ENCODE results near the gene TRIM44.
"Not testable (repeated sequence)": the region's sequence is repeated elsewhere in the genome, so short reads cannot be mapped to it uniquely, and the experiment has no call there.

TRIM44 gene

GRCh38 chr11:35675901-35676610 lies 13.5 kb downstream of the TRIM44 start:
- DNase-seq: no peak

- no peak for DNase-seq
Observed at GRCh38 chr11:35676611-35676965, 14.0 kb downstream of the TRIM44 start.

GRCh38 chr11:35677904-35678303 lies 15.3 kb downstream of the TRIM44 start:
- no peak for DNase-seq

GRCh38 chr11:35678471-35678870 lies 15.9 kb downstream of the TRIM44 start:
- DNase-seq: no peak

- DNase-seq: no peak
Observed at GRCh38 chr11:35678975-35679374, 16.4 kb downstream of the TRIM44 start.

- no peak for DNase-seq
Observed at GRCh38 chr11:35680506-35680905, 17.9 kb downstream of the TRIM44 start.

- DNase-seq: no peak
Observed at GRCh38 chr11:35681163-35681767, 18.7 kb downstream of the TRIM44 start.

GRCh38 chr11:35682230-35683173 lies 19.9 kb downstream of the TRIM44 start:
- peak; percentile 28 for DNase-seq

GRCh38 chr11:35683728-35684339 lies 21.3 kb downstream of the TRIM44 start:
- no peak for DNase-seq

GRCh38 chr11:35688023-35688422 lies 25.4 kb downstream of the TRIM44 start:
- no peak for DNase-seq

GRCh38 chr11:35689081-35689996 lies 26.8 kb downstream of the TRIM44 start:
- no peak for DNase-seq

- no peak for DNase-seq
Observed at GRCh38 chr11:35702126-35702525, 39.6 kb downstream of the TRIM44 start.

- no peak for DNase-seq
Observed at GRCh38 chr11:35709376-35709775, 46.8 kb downstream of the TRIM44 start.

GRCh38 chr11:35711173-35711910 lies 48.8 kb downstream of the TRIM44 start:
- peak; percentile 19 for DNase-seq

- DNase-seq: no peak
Observed at GRCh38 chr11:35711924-35712323, 49.3 kb downstream of the TRIM44 start.

GRCh38 chr11:35712533-35712932 lies 50.0 kb downstream of the TRIM44 start:
- DNase-seq: no peak

GRCh38 chr11:35714882-35715627 lies 52.5 kb downstream of the TRIM44 start:
- peak; percentile 2 for DNase-seq

GRCh38 chr11:35715677-35716076 lies 53.1 kb downstream of the TRIM44 start:
- DNase-seq: not testable (repeated sequence)

- peak; percentile 12 for DNase-seq
Observed at GRCh38 chr11:35717043-35717442, 54.5 kb downstream of the TRIM44 start.

- no peak for DNase-seq
Observed at GRCh38 chr11:35717520-35717919, 54.9 kb downstream of the TRIM44 start.
